Progenitor cell of endocrine pancreas (in vitro differentiated cells): ENCODE data around the gene VNN1. TPM values are rescaled to one million over a fixed set of nuclear protein-coding genes. Genes with fewer than 3 reads are reported as not detected.

Experiments used
- DNase-seq: peaks from one replicate; pipeline ENCODE4 v3.0.0; 2021; ENCODE audit warnings: low spot score; ENCODE audit not compliant: unreplicated experiment
- H3K27ac Mint-ChIP-seq: 2 replicates; pipeline ENCODE4 v1.8.0; 2021; ENCODE audit warnings: mild to moderate bottlenecking, moderate library complexity, mixed read lengths
- H3K27me3 Mint-ChIP-seq: 2 replicates; pipeline ENCODE4 v1.8.0; 2021; ENCODE audit warnings: mixed read lengths
- H3K36me3 Mint-ChIP-seq: 2 replicates; pipeline ENCODE4 v1.8.0; 2022; ENCODE audit warnings: mixed read lengths; ENCODE audit not compliant: insufficient read depth
- H3K4me1 Mint-ChIP-seq: 2 replicates; pipeline ENCODE4 v1.8.0; 2021; ENCODE audit warnings: low read depth, mixed read lengths
- H3K4me3 Mint-ChIP-seq: 2 replicates; pipeline ENCODE4 v1.8.0; 2021; ENCODE audit warnings: low read depth, mild to moderate bottlenecking, moderate library complexity, mixed read lengths
- H3K9me3 Mint-ChIP-seq: 2 replicates; pipeline ENCODE4 v1.8.0; 2021; ENCODE audit warnings: low read depth, mixed read lengths
- total RNA-seq: library from RNA; stranded (reverse); gene quantifications from 2 replicates; pipeline ENCODE4 v1.2.1, GENCODE V29; 2021
- TF ChIP-seq, protein P1 (sequence below): fragments of 200-600 bp; sonication (generic); IDR thresholded peaks from one replicate; pipeline ENCODE4 v1.5.0; 2021; ENCODE audit warnings: antibody characterized with exemption, mild to moderate bottlenecking; ENCODE audit not compliant: unreplicated experiment

VNN1 gene
- total RNA-seq, 1 donor from 2014 or later: not detected

DNA sequence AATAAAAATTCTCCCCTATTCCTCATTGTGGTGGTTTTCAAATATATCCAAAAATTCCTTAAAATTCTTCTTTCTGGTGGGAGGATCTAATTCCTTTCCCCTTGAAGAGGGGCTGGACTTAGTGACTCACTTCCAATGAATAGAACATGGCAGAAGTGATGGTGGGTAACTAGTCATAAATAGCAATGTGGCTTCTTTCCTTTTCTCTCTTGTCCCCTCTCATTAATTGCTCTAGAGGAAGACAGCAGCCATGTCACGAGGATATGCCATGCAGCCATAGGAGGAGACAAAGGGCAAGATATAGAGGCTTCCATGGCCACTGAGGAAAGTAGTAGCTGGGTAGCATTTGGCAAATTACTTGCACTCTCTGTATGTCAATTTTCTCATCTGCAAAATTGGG lies 38.0 kb upstream of the VNN1 start:
- no peak for DNase-seq
- TF ChIP-seq, protein P1, sequence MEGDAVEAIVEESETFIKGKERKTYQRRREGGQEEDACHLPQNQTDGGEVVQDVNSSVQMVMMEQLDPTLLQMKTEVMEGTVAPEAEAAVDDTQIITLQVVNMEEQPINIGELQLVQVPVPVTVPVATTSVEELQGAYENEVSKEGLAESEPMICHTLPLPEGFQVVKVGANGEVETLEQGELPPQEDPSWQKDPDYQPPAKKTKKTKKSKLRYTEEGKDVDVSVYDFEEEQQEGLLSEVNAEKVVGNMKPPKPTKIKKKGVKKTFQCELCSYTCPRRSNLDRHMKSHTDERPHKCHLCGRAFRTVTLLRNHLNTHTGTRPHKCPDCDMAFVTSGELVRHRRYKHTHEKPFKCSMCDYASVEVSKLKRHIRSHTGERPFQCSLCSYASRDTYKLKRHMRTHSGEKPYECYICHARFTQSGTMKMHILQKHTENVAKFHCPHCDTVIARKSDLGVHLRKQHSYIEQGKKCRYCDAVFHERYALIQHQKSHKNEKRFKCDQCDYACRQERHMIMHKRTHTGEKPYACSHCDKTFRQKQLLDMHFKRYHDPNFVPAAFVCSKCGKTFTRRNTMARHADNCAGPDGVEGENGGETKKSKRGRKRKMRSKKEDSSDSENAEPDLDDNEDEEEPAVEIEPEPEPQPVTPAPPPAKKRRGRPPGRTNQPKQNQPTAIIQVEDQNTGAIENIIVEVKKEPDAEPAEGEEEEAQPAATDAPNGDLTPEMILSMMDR: no peak
- H3K36me3 Mint-ChIP-seq: no peaks in the 10 kb centered on the region
- H3K27me3 Mint-ChIP-seq: peaks cover 1% of the 10 kb centered on the region
- no peak overlapping the region for H3K27ac Mint-ChIP-seq
- H3K4me3 Mint-ChIP-seq: no peak overlapping the region
- H3K4me1 Mint-ChIP-seq: no peaks in the 10 kb centered on the region
- no peaks in the 10 kb centered on the region for H3K9me3 Mint-ChIP-seq

DNA sequence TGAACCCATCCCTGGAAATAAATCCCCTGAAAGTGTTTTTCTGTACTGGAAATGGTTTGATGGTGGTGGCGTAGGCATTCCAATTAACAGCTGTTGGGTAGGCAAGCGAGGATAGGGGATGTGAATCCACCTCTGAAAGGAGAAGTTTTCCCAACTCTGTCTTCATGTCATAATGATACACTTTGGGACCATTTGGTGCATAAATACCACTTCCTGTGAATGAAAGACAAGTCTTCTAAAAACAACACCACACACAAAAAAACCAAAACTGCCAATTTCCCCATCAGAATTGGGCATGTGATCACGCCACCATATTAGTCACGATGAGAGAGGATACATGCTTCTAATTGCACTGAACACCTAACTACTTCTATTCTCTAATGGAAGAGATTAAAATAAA lies 37.5 kb upstream of the VNN1 start:
- no peaks in the 10 kb centered on the region for H3K4me1 Mint-ChIP-seq
- no peaks in the 10 kb centered on the region for H3K36me3 Mint-ChIP-seq
- DNase-seq: no peak
- TF ChIP-seq, protein P1: no peak
- H3K27ac Mint-ChIP-seq: no peak overlapping the region
- peaks cover 5% of the 10 kb centered on the region for H3K27me3 Mint-ChIP-seq
- no peaks in the 10 kb centered on the region for H3K9me3 Mint-ChIP-seq
- H3K4me3 Mint-ChIP-seq: no peak overlapping the region

DNA sequence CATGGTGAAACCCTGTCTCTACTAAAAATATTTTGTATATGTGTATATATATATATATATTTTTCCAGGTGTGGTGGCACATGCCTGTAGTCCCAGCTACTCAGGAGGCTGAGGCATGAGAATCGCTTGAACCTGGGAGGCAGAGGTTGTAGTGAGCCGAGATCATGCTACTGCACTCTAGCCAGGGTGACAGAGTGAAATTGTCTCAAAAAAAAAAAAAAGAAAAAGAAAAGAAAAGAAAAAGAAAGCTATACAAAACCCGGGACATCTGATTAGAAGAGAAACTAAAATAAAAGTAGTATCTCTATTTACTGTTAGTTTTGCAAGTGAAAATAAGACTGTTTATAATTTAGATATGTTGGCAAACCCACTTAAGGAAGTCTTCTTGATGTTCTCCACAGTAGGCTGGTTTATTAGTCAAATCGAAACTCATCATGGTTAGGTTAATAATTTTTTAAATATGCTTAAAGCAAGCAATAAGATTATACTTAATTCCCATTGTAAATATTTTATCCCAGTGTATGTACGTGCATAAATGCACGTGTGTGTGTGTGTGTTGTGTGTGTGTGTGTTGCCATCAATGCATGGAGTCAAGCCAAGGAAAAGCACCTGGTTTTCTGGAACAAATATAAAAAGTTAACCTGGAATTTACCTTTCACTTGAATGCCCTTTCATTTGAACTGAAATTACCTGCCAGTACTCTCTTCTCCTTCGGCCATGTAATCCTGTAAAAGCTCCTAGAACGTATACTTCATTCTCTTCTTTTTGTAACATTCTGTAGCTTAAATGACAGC lies 36.8 kb upstream of the VNN1 start:
- H3K27me3 Mint-ChIP-seq: peaks cover 6% of the 10 kb centered on the region

DNA sequence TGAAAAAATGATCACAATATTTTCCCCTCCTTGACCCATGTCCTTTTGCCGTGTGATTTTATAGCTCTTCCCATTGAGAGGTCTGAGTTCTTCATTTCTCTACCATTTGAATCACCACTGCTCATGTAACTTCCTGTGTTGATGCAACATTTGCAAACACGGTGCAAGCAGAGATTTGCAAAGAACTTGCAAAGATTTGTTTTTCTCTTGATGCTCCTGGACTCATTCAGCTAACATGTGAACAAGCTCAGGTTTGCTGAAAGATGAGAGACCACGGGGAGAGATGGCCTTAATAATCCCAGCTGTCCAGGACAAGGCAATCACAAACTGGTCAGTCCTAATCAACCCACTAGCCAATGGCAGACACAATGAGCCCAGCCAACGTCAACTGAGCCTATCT lies 35.3 kb upstream of the VNN1 start:
- H3K9me3 Mint-ChIP-seq: no peaks in the 10 kb centered on the region
- H3K36me3 Mint-ChIP-seq: no peaks in the 10 kb centered on the region
- peaks cover 12% of the 10 kb centered on the region for H3K27me3 Mint-ChIP-seq
- H3K27ac Mint-ChIP-seq: no peak overlapping the region
- no peak for DNase-seq
- H3K4me3 Mint-ChIP-seq: no peak overlapping the region
- TF ChIP-seq, protein P1: no peak
- no peaks in the 10 kb centered on the region for H3K4me1 Mint-ChIP-seq

More for the DNA sequence above, 36.8 kb upstream of the VNN1 start:
- H3K4me3 Mint-ChIP-seq: no peak overlapping the region
- DNase-seq: no peak
- H3K4me1 Mint-ChIP-seq: no peaks in the 10 kb centered on the region
- no peaks in the 10 kb centered on the region for H3K9me3 Mint-ChIP-seq
- H3K36me3 Mint-ChIP-seq: no peaks in the 10 kb centered on the region
- no peak overlapping the region for H3K27ac Mint-ChIP-seq
- TF ChIP-seq, protein P1: no peak

DNA sequence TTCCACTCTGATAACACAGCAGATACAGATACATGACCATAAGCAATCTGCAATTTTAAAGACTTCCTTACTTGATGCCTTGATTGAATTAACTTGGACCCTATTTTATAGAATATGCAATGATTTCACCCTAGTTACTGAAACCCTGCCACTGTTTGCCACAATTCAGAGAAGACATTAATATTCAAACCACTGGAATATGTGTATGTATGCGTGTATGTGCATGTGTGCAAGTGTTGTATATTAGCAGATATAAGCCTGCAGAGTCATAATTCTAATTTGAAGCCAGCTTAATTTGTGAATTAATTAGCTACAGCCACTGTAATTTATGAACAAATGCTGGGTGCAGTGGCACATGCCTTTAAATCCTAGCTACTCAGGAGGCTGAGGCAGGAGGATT lies 34.6 kb upstream of the VNN1 start:
- Mint-ChIP-seq H3K4me3 (no peak overlapping the region), H3K4me1 (no peaks in the 10 kb centered on the region), H3K27me3 (peaks cover 12% of the 10 kb centered on the region), H3K27ac (no peak overlapping the region), H3K9me3 (no peaks in the 10 kb centered on the region), H3K36me3 (no peaks in the 10 kb centered on the region)
- TF ChIP-seq, protein P1: no peak
- no peak for DNase-seq
